Spleen (tissue), 11 donors: ENCODE measurements around the gene ADCY2. TPM values are rescaled to one million over a fixed set of nuclear protein-coding genes. Genes with fewer than 3 reads are reported as not detected.

Source experiments
- DNase-seq: peaks from one replicate; pipeline ENCODE4 v3.0.0-alpha.2; 2020
- H3K27ac ChIP-seq, 8 donors: fragments of 200-600 bp; sonication (generic) in 7 of 8; 1 replicate in 4 of 8; 2 replicates in 4 of 8; pipeline versions ENCODE4 v1.5.0 to v1.8.0; 2016 to 2021; ENCODE audit warnings: inconsistent platforms in 4 of 8, mild to moderate bottlenecking in 4 of 8, moderate library complexity in 1 of 8
- H3K27me3 ChIP-seq, 7 donors: fragments of 200-600 bp; sonication (generic) in 6 of 7; replicated peaks in 1 of 7; 1 replicate in 4 of 7; 2 replicates in 3 of 7; pipeline versions ENCODE4 v1.5.0 to v1.8.0; 2016 to 2021; ENCODE audit warnings: inconsistent platforms in 3 of 7, mild to moderate bottlenecking in 1 of 7
- H3K36me3 ChIP-seq, 6 donors: fragments of 200-600 bp; sonication (generic) in 5 of 6; 1 replicate in 4 of 6; 2 replicates in 2 of 6; pipeline versions ENCODE4 v1.5.0 to v1.8.0; 2016 to 2021; ENCODE audit warnings: inconsistent platforms in 2 of 6
- H3K4me1 ChIP-seq, 6 donors: fragments of 200-600 bp; sonication (generic) in 5 of 6; 1 replicate in 3 of 6; 2 replicates in 3 of 6; pipeline versions ENCODE4 v1.5.0 to v1.8.0; 2016 to 2021; ENCODE audit warnings: inconsistent platforms in 3 of 6
- H3K4me3 ChIP-seq, 8 donors: fragments of 200-600 bp; sonication (generic) in 7 of 8; 1 replicate in 4 of 8; 2 replicates in 4 of 8; pipeline versions ENCODE4 v1.5.0 to v1.8.0; 2016 to 2021; ENCODE audit warnings: inconsistent platforms in 4 of 8, mild to moderate bottlenecking in 4 of 8, moderate library complexity in 2 of 8
- H3K9me3 ChIP-seq, 8 donors: fragments of 200-600 bp; sonication (generic) in 7 of 8; 1 replicate in 4 of 8; 2 replicates in 4 of 8; pipeline versions ENCODE4 v1.5.0 to v1.8.0; 2016 to 2021; ENCODE audit warnings: inconsistent platforms in 4 of 8
- POLR2A ChIP-seq, 3 donors: fragments of 450-650 bp; IDR thresholded peaks; one replicate each; pipeline ENCODE4 v1.5.1; 2017; ENCODE audit warnings: antibody characterized with exemption in 3 of 3, mild to moderate bottlenecking in 1 of 3
- POLR2AphosphoS5 ChIP-seq, 3 donors: sonication (generic); formaldehyde crosslinking; IDR thresholded peaks; one replicate each; pipeline ENCODE4 v1.5.1; 2017; ENCODE audit warnings: antibody characterized with exemption in 3 of 3
- WGBS, 5 donors: extraction: QIAGEN DNeasy Blood & Tissue Kit in 3 of 5; methylation state at CpG; one replicate each; pipeline versions ENCODE4 v1.1.5 to v1.1.7; 2013 to 2018; 5-methylcytosine and 5-hydroxymethylcytosine counted together
- intact Hi-C: fragments of 100-400 bp; cut with DNase I; formaldehyde crosslinking; loops from one replicate; pipeline ENCODE4 v1.15.0; 2023; ENCODE audit warnings: low total_unique reads
- polyA plus RNA-seq, 3 donors: library from polyadenylated mRNA; stranded (reverse); fragments of 200-250 nt; gene quantifications; one replicate each; pipeline ENCODE4 v1.2.1, GENCODE V29; 2013
- total RNA-seq, 7 donors: library from RNA; depleted of rRNA in 3 of 7; stranded (reverse); fragments of >200 nt in 3 of 7; fragmentation: NEBNext Ultra II Directional in 4 of 7; extraction: Animal tissue kit (Norgen Biotek cat#: 25700) in 4 of 7; gene quantifications; one replicate each; pipeline versions ENCODE4 v1.1.0 to v1.2.1, GENCODE V29; 2016 to 2021
- TF ChIP-seq, protein P1 (sequence below), 11 experiments: fragments of 200-600 bp in 7 of 11; fragments of 450-650 bp in 4 of 11; sonication (generic) in 4 of 11; IDR thresholded peaks in 8 of 11; conservative IDR thresholded peaks in 3 of 11; 1 replicate in 7 of 11; 2 replicates in 4 of 11; pipeline versions ENCODE4 v1.4.0 to v1.8.0; 2016 to 2021; ENCODE audit warnings: antibody characterized with exemption in 11 of 11, inconsistent platforms in 4 of 11, mild to moderate bottlenecking in 1 of 11
- donor health status: healthy with polysubstance abuse.
- donor health status: DM: no; HTN: no; CAD: no; lungs with moderate emphysema.
- donor health status: DM: no; HTN: no; CAD: no.
- donor health status: Bipolar disorder and iron deficiency.
- donor health status: healthy.
- donor health status: DM: no; HTN: no; CAD: no.
- donor health status: DM: yes; HTN: yes; CAD: no.

ADCY2 gene
- total and polyA plus RNA-seq, 10 donors, result 0.02 to 1.5 (median 0.18) TPM

DNA sequence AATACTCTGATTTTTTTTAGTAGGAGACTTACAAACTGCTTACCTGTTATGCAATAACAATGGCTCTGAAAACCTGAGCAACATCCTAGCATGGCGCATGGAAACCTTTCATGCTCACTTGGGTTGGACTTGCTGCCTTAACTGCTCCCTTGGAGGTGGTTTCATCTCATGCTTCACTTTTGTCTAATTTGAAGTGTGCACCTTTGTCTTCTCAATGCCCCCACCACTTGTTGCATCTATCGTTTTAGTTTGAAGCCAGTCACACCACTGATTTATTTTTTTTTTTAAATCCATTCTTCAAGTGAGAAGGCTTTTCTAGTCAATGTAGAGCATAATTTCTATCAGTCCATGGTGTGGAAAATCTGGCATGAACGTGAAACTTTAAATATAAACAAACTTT, 391.8 kb downstream of the ADCY2 start:
- TF ChIP-seq, protein P1, sequence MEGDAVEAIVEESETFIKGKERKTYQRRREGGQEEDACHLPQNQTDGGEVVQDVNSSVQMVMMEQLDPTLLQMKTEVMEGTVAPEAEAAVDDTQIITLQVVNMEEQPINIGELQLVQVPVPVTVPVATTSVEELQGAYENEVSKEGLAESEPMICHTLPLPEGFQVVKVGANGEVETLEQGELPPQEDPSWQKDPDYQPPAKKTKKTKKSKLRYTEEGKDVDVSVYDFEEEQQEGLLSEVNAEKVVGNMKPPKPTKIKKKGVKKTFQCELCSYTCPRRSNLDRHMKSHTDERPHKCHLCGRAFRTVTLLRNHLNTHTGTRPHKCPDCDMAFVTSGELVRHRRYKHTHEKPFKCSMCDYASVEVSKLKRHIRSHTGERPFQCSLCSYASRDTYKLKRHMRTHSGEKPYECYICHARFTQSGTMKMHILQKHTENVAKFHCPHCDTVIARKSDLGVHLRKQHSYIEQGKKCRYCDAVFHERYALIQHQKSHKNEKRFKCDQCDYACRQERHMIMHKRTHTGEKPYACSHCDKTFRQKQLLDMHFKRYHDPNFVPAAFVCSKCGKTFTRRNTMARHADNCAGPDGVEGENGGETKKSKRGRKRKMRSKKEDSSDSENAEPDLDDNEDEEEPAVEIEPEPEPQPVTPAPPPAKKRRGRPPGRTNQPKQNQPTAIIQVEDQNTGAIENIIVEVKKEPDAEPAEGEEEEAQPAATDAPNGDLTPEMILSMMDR (IDR thresholded peaks at IDR 0.05 in 8 of 11, conservative IDR thresholded peaks at IDR 0.05 in 3 of 11), result no peak
- TF ChIP-seq POLR2AphosphoS5 (IDR thresholded peaks at IDR 0.05), result no peak
- WGBS, 5 donors, result 88 to 94% (median 92%) methylated on average over 3 of the region's 3 CpGs
- peaks cover 0 to 15% (median 0%) of the 10 kb centered on the region in 7 donors for H3K27me3 ChIP-seq
- H3K4me3 ChIP-seq, result no peak overlapping the region
- H3K36me3 ChIP-seq, result no peaks in the 10 kb centered on the region
- intact Hi-C loops, result no loop called here
- H3K27ac ChIP-seq, result no peak overlapping the region
- no peaks in the 10 kb centered on the region for H3K4me1 ChIP-seq
- no peaks in the 10 kb centered on the region for H3K9me3 ChIP-seq
- no peak for DNase-seq

DNA sequence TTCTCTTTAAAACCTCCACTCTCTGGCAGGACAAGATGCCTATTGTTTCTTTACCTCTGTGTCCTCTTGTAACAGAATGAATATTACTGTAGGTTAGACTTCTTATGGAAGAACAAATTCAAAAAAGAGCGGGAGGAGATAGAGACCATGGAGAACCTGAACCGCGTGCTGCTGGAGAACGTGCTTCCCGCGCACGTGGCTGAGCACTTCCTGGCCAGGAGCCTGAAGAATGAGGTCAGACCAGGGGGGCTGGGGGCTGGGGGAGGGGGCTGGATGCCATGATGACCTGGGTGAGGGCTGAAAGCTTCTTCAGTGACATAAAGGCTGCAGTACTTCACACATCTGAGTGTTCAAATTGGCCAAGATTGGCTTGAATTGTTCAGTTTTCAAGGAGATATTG, 393.6 kb downstream of the ADCY2 start:
- intact Hi-C loops, result no loop called here
- H3K27me3 ChIP-seq, result peaks cover 0 to 15% (median 0%) of the 10 kb centered on the region in 7 donors
- no peaks in the 10 kb centered on the region for H3K4me1 ChIP-seq
- 82 to 88% (median 86%) methylated on average over 7 of the region's 7 CpGs for WGBS, 5 donors
- H3K36me3 ChIP-seq, result no peaks in the 10 kb centered on the region
- no peak overlapping the region for H3K4me3 ChIP-seq
- no peak overlapping the region for H3K27ac ChIP-seq
- TF ChIP-seq, protein P1 (IDR thresholded peaks at IDR 0.05 in 8 of 11, conservative IDR thresholded peaks at IDR 0.05 in 3 of 11), result no peak
- TF ChIP-seq POLR2AphosphoS5 (IDR thresholded peaks at IDR 0.05), result no peak
- no peak for TF ChIP-seq POLR2A (IDR thresholded peaks at IDR 0.05)
- H3K9me3 ChIP-seq, result no peaks in the 10 kb centered on the region
- no peak for DNase-seq

DNA sequence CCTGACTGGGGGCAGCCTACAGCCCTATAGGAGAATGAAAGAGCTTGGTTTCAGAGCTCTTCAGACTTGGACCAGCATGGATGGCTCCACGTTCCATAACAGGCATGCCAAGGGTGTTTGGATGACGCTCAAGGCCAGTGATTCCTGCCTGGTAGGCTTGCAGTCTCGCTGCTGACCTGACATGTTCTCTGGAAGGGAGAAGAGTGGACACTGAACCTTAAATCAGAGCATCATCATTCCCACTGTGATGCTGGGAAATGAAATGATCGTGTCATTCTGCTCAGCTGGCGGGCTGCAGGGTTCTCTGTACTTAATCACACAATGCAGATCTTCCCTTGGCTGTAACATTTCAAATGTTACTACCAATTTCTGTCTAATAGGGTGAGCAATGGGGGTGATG, 398.0 kb downstream of the ADCY2 start:
- Histone ChIP-seq H3K27ac (no peak overlapping the region), H3K4me3 (no peak overlapping the region), H3K27me3 (peaks cover 0 to 15% (median 0%) of the 10 kb centered on the region in 7 donors), H3K4me1 (no peaks in the 10 kb centered on the region), H3K36me3 (no peaks in the 10 kb centered on the region), H3K9me3 (no peaks in the 10 kb centered on the region)
- DNase-seq, result no peak
- TF ChIP-seq, protein P1 (IDR thresholded peaks at IDR 0.05 in 8 of 11, conservative IDR thresholded peaks at IDR 0.05 in 3 of 11), result no peak
- TF ChIP-seq POLR2A (IDR thresholded peaks at IDR 0.05), result no peak
- no peak for TF ChIP-seq POLR2AphosphoS5 (IDR thresholded peaks at IDR 0.05)
- WGBS, 5 donors, result 72 to 87% (median 81%) methylated on average over 5 of the region's 5 CpGs
- intact Hi-C loops, result no loop called here

DNA sequence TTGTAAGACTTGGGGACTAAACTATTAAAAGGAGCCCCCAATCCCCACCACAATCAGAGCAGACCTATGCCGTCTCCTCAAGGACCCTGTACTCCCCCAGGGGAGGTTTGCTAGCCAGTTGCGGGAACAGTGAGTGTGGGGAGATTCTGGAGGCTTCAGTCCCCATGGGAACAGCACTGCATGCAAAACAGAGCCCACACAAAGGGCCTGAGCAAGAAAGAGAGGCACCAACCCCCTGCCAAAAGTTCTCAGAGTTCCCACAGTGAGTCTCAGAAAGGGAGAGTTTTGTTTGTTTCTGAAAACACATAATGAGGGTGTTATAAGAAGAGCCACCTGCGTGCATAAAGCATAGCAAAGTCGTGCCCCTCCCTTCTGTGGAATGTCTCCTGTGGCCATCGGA, 398.4 kb downstream of the ADCY2 start:
- TF ChIP-seq, protein P1 (IDR thresholded peaks at IDR 0.05 in 8 of 11, conservative IDR thresholded peaks at IDR 0.05 in 3 of 11), result no peak
- no peak for TF ChIP-seq POLR2AphosphoS5 (IDR thresholded peaks at IDR 0.05)
- TF ChIP-seq POLR2A (IDR thresholded peaks at IDR 0.05), result no peak
- intact Hi-C loops, result no loop called here
- H3K4me1 ChIP-seq, result no peaks in the 10 kb centered on the region
- H3K27ac ChIP-seq, result no peak overlapping the region
- no peak overlapping the region for H3K4me3 ChIP-seq
- no peaks in the 10 kb centered on the region for H3K36me3 ChIP-seq
- peaks cover 0 to 15% (median 0%) of the 10 kb centered on the region in 7 donors for H3K27me3 ChIP-seq
- H3K9me3 ChIP-seq, result no peaks in the 10 kb centered on the region
- WGBS, 5 donors, result 43 to 69% (median 64%) methylated on average over 5 of the region's 5 CpGs
- no peak for DNase-seq
